Prostate gland (tissue), 2 donors: Measurements from ENCODE around the gene SLC6A3. TPM values are rescaled to one million over a fixed set of nuclear protein-coding genes. Genes with fewer than 3 reads are reported as not detected.

Source experiments
- DNase-seq: peaks from one replicate; pipeline ENCODE4 v3.0.0-alpha.2; 2019; ENCODE audit warnings: low spot score
- H3K27ac ChIP-seq, 2 donors: fragments of 200-600 bp; sonication (generic); 2 replicates each; pipeline ENCODE4 v1.5.1; 2017 to 2019
- H3K27me3 ChIP-seq: fragments of 200-600 bp; sonication (generic); replicated peaks from 2 replicates; pipeline ENCODE4 v1.5.1; 2019; ENCODE audit not compliant: insufficient read depth
- H3K36me3 ChIP-seq, 2 donors: fragments of 200-600 bp; sonication (generic); 1 replicate in 1 of 2; 2 replicates in 1 of 2; pipeline versions ENCODE4 v1.5.1 to v1.8.1; 2017 to 2019
- H3K4me1 ChIP-seq: fragments of 200-600 bp; sonication (generic); replicated peaks from 2 replicates; pipeline ENCODE4 v1.5.1; 2019
- H3K4me3 ChIP-seq, 2 donors: fragments of 200-600 bp; sonication (generic); 2 replicates each; pipeline ENCODE4 v1.5.1; 2017 to 2019
- H3K9me3 ChIP-seq: fragments of 200-600 bp; sonication (generic); 2 replicates; pipeline ENCODE4 v1.5.1; 2017
- CTCF ChIP-seq, 4 experiments: fragments of 200-600 bp in 2 of 4; fragments of 450-650 bp in 2 of 4; sonication (generic) in 2 of 4; IDR thresholded peaks; 1 replicate in 3 of 4; 2 replicates in 1 of 4; pipeline ENCODE4 v1.5.1; 2016 to 2019; ENCODE audit warnings: antibody characterized with exemption in 4 of 4, mild to moderate bottlenecking in 2 of 4, moderate library complexity in 2 of 4
- POLR2A ChIP-seq: fragments of 450-650 bp; IDR thresholded peaks from one replicate; pipeline ENCODE4 v1.6.1; 2016; ENCODE audit warnings: antibody characterized with exemption, mild to moderate bottlenecking
- POLR2AphosphoS5 ChIP-seq: sonication (generic); formaldehyde crosslinking; IDR thresholded peaks from one replicate; pipeline ENCODE4 v1.6.1; 2017; ENCODE audit warnings: antibody characterized with exemption
- WGBS: methylation state at CpG from one replicate; pipeline ENCODE4 v1.1.5; 2018; 5-methylcytosine and 5-hydroxymethylcytosine counted together
- intact Hi-C: fragments of 100-400 bp; cut with DNase I; formaldehyde crosslinking; loops from one replicate; pipeline ENCODE4 v1.14.2; 2022
- total RNA-seq, 2 donors: library from RNA; depleted of rRNA; stranded (reverse); fragments of >200 nt; gene quantifications; one replicate each; pipeline ENCODE4 v1.1.0, GENCODE V29; 2016

The SLC6A3 gene
- total RNA-seq, 2 donors from 2014 or later = 4.6 TPM; not detected in 1

- intact Hi-C loops = no loop called here
- H3K4me1 ChIP-seq = no peaks in the 10 kb centered on the region
- WGBS = 88% methylated on average over 7 of the region's 7 CpGs
- H3K27me3 ChIP-seq = no peaks in the 10 kb centered on the region
- DNase-seq = no peak
- no peaks in the 10 kb centered on the region for H3K9me3 ChIP-seq
- H3K36me3 ChIP-seq = no peaks in the 10 kb centered on the region
- no peak overlapping the region for H3K27ac ChIP-seq
- H3K4me3 ChIP-seq = no peak overlapping the region
- TF ChIP-seq CTCF (IDR thresholded peaks at IDR 0.05) = no peak
- no peak for TF ChIP-seq POLR2AphosphoS5
- no peak for TF ChIP-seq POLR2A
Observed at GRCh38 chr5:1370006-1370405, 75.2 kb downstream of the SLC6A3 start.

- H3K36me3 ChIP-seq = no peaks in the 10 kb centered on the region
- DNase-seq = no peak
- no peak overlapping the region for H3K4me3 ChIP-seq
- no peaks in the 10 kb centered on the region for H3K27me3 ChIP-seq
- TF ChIP-seq POLR2A = no peak
- no peak for TF ChIP-seq CTCF (IDR thresholded peaks at IDR 0.05)
- TF ChIP-seq POLR2AphosphoS5 = no peak
- H3K27ac ChIP-seq = no peak overlapping the region
- 69% methylated on average over 4 of the region's 4 CpGs for WGBS
- intact Hi-C loops = no loop called here
- H3K4me1 ChIP-seq = no peaks in the 10 kb centered on the region
- no peaks in the 10 kb centered on the region for H3K9me3 ChIP-seq
Observed at GRCh38 chr5:1368756-1369155, 76.5 kb downstream of the SLC6A3 start.

- no peaks in the 10 kb centered on the region for H3K36me3 ChIP-seq
- H3K4me1 ChIP-seq = no peaks in the 10 kb centered on the region
- 82% methylated on average over 7 of the region's 7 CpGs for WGBS
- H3K27me3 ChIP-seq = no peaks in the 10 kb centered on the region
- H3K27ac ChIP-seq = no peak overlapping the region
- no peak overlapping the region for H3K4me3 ChIP-seq
- intact Hi-C loops = no loop called here
- no peak for TF ChIP-seq CTCF (IDR thresholded peaks at IDR 0.05)
- no peak for TF ChIP-seq POLR2AphosphoS5
- no peak for TF ChIP-seq POLR2A
- H3K9me3 ChIP-seq = no peaks in the 10 kb centered on the region
- no peak for DNase-seq
Observed at GRCh38 chr5:1368236-1368635, 77.0 kb downstream of the SLC6A3 start.

- Histone ChIP-seq H3K36me3 (no peaks in the 10 kb centered on the region), H3K27me3 (no peaks in the 10 kb centered on the region), H3K4me3 (no peak overlapping the region), H3K27ac (no peak overlapping the region), H3K4me1 (no peaks in the 10 kb centered on the region), H3K9me3 (no peaks in the 10 kb centered on the region)
- WGBS = 71% methylated on average over 7 of the region's 7 CpGs
- intact Hi-C loops = no loop called here
- no peak for DNase-seq
- TF ChIP-seq POLR2A (no peak), CTCF (IDR thresholded peaks at IDR 0.05) (no peak), POLR2AphosphoS5 (no peak)
Observed at GRCh38 chr5:1367149-1367548, 78.1 kb downstream of the SLC6A3 start.

GRCh38 chr5:1366514-1366913 lies 78.7 kb downstream of the SLC6A3 start:
- Histone ChIP-seq H3K9me3 (no peaks in the 10 kb centered on the region), H3K4me1 (no peaks in the 10 kb centered on the region), H3K36me3 (no peaks in the 10 kb centered on the region), H3K27me3 (no peaks in the 10 kb centered on the region), H3K27ac (no peak overlapping the region), H3K4me3 (no peak overlapping the region)
- no peak for DNase-seq
- WGBS = 88% methylated on average over 14 of the region's 14 CpGs
- TF ChIP-seq POLR2AphosphoS5 (no peak), CTCF (IDR thresholded peaks at IDR 0.05) (no peak), POLR2A (no peak)
- intact Hi-C loops = no loop called here
